ENCODE results near the gene CCDC196.

DNA sequence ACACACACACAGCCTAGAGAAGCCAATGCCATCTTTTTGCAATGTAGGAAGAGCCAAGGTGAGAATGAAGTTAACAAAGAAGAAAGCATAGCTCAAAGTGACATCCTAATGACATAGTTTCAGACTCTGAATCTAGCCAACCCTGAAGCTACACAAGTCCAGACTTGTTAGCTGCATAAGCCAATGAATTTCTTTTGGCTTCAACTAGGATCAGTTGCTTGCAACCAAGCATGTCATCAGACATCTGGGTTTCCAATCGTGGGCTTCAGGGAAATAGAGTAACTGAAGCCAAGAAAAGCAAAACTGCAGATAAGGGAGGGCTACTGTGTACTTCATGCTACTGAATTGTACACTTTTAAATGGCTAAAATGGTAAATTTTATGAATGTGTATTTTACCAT, 17.4 kb downstream of the CCDC196 start:
- no peak for TF ChIP-seq EZH2phosphoT487 (conservative IDR thresholded peaks at IDR 0.05; ENCODE audit: low read length)
- TF ChIP-seq, protein P1, sequence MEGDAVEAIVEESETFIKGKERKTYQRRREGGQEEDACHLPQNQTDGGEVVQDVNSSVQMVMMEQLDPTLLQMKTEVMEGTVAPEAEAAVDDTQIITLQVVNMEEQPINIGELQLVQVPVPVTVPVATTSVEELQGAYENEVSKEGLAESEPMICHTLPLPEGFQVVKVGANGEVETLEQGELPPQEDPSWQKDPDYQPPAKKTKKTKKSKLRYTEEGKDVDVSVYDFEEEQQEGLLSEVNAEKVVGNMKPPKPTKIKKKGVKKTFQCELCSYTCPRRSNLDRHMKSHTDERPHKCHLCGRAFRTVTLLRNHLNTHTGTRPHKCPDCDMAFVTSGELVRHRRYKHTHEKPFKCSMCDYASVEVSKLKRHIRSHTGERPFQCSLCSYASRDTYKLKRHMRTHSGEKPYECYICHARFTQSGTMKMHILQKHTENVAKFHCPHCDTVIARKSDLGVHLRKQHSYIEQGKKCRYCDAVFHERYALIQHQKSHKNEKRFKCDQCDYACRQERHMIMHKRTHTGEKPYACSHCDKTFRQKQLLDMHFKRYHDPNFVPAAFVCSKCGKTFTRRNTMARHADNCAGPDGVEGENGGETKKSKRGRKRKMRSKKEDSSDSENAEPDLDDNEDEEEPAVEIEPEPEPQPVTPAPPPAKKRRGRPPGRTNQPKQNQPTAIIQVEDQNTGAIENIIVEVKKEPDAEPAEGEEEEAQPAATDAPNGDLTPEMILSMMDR (IDR thresholded peaks at IDR 0.05; ENCODE audit: insufficient read depth, low read length, poor library complexity, severe bottlenecking) = no peak

Measured in SU-DHL-6 (cell line).